Esophagus squamous epithelium (tissue), 4 donors: ENCODE data around the gene RASA3.

Experiments used
- CTCF ChIP-seq, 6 experiments: fragments of 450-650 bp in 4 of 6; fragments of 200-600 bp in 2 of 6; sonication (generic) in 2 of 6; IDR thresholded peaks; one replicate each; pipeline ENCODE4 v1.5.1; 2016 to 2019; ENCODE audit warnings: antibody characterized with exemption in 6 of 6, mild to moderate bottlenecking in 4 of 6, moderate library complexity in 4 of 6
- POLR2A ChIP-seq, 4 donors: fragments of 450-650 bp; IDR thresholded peaks; one replicate each; pipeline ENCODE4 v1.6.1; 2017; ENCODE audit warnings: antibody characterized with exemption in 4 of 4, mild to moderate bottlenecking in 4 of 4, moderate library complexity in 3 of 4

- TF ChIP-seq CTCF (IDR thresholded peaks at IDR 0.05) (no peak), POLR2A (IDR thresholded peaks at IDR 0.05) (no peak)
These were observed 129.6 kb downstream of the RASA3 start for GRCh38 chr13:114002771-114003321.
